Stimulated activated CD4-positive, alpha-beta T cell treated with anti-CD3 and anti-CD28 coated beads, Interleukin-4, amount 100 ng/mL, for 1 hour (primary cell): ENCODE results near the gene LILRA5.
"Not testable (repeated sequence)": the region's sequence is repeated elsewhere in the genome, so short reads cannot be mapped to it uniquely, and the experiment has no call there.

Experiments used
- DNase-seq: peaks from one replicate; pipeline ENCODE4 v3.0.0-alpha.2; 2020

LILRA5 gene

GRCh38 chr19:54299515-54299914 lies 13.5 kb downstream of the LILRA5 start:
- no peak for DNase-seq

DNA sequence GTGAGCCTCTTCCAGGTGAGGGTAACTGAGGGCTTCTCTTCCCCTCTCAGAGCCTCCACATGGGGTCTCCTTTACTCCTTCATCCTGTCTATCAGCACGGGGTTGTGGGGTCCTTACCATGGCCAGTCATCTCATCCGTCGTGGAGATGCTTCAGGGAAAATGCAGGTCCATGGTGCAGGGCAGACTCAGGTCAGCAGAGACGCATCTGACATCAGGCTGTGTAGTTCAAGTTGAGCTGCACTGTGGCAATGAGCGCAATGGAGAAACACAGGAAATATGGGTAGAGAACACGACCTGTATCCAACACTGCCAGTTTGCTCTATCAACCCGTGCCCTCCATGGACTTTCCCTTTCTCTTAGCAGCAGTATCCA lies 13.9 kb downstream of the LILRA5 start:
- no peak for DNase-seq

DNA sequence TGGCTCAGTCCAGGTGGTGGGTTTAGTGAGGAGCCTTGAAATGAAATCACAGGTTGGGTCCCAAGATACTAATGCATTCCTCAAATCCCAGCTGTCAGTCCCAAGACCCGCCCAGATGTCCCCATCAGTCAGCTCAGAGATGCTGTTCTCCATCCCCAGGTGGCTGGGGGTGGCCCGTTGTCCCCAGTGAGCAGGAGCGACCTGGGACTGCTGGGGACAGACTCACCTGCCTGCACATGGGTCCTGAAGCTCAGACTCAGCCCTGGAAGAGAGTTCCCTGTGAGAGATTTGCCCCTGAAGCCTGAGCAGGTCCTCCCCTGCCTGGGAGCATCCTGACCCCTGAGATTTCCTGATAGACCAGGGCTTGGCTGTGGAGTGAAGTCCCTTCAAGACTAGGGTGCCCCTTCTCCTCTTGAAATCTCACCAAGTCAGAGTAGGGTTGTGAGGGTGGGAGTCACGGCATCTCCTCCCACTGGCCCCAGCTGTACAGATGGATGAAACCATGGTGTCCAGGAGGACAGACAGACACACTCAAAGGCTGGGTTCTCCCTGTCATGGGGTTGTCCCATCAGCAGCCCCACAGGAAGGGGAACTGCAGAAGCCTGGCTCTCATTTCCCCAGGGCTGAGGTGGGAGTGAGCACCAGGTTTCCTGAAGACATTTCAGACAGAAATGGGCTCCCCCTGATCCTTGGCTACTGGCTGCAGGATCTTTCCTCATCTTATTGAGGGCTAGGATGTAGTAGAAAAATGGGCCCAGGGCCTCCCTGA lies 14.4 kb downstream of the LILRA5 start:
- no peak for DNase-seq

DNA sequence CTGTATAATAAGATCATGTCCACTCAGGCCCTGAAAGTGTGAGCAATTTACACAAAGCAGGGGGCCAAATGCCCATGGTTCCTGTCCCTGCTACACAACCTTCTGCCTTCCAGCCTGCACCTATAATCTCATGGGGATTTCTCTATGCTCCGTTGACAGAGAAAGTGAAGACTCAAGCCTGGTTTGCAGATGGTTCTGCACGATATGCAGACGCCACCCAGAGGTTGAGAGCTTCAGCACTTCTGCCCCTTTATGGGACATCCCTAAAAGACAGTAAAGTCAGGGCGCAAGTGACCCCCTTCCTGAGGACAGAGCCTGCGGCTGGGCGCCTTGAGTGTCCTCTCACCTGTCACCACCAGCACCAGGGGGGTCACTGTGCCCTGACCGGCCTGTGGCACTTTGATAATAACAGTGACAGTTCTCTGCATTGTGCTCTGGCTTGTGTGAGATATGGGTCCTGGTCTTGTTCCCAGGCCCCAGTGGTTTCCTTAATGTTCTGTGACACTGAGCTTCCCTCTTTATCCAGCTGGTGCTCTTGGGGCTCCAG lies 15.1 kb downstream of the LILRA5 start:
- no peak for DNase-seq

- DNase-seq, result no peak
These were observed 18.4 kb downstream of the LILRA5 start for GRCh38 chr19:54294539-54294938.

DNA sequence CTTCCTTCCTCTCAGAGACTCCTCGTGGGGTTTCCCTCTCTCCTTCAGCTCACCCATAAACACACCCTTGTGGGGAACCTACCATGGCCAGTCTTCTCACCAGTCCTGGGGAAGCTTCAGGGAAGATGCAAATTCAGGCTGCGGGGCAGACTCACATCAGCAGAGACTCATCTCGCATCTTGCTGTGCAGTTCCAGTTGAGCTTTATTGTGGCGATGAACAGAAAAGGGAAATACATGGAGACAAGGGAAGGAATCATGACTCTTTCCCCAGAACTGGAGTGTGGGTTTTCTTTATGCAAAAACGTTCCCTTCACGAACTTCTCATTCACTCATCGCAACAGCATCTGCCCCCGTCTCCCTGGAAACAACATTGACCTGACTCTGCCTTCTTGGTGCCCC lies 23.8 kb downstream of the LILRA5 start:
- DNase-seq, result not testable (repeated sequence)

GRCh38 chr19:54287456-54287855 lies 25.5 kb downstream of the LILRA5 start:
- no peak for DNase-seq

- DNase-seq, result not testable (repeated sequence)
These were observed 26.7 kb downstream of the LILRA5 start for GRCh38 chr19:54286283-54286682.

DNA sequence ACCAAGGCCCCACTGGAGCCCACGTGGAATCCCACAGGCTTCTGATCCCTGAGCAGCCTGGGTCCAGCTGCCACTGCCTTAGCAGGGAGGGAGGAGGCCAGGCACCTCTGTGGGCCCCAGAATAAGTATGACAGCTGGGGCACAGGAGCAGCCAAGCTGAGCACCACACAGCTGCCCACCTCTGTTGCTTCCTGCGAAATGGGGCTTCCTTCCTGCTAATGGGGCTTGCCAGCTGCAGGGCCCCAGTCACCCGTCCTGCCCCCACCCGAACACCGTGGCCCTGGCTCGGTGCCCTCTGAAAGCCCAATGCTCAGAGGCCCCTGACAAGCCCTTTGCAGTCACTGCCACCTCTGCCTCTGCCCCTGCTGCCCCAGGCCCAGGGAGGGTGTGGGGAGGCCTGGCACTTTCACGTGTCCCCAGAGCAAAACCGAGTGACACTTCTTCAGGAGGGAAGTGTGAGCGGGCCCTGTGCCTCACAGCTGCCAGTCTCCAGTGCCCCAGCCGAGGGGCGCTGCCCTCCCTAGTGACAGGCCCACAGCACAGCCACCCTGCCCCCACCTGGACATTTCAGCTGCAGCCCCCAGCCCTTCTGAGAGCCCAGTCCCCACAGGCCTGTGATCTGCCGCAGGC lies 27.4 kb downstream of the LILRA5 start:
- DNase-seq, result not testable (repeated sequence)

- DNase-seq, result no peak
These were observed 30.1 kb downstream of the LILRA5 start for GRCh38 chr19:54282686-54283470.

- DNase-seq, result not testable (repeated sequence)
These were observed 31.3 kb downstream of the LILRA5 start for GRCh38 chr19:54281729-54282075.

GRCh38 chr19:54281007-54281728 lies 31.8 kb downstream of the LILRA5 start, which contains the start of gene LILRB2:
TSS of gene LILRB2 (minus strand) at chr19:54281110. CDS start at chr19:54280496, 614 bp downstream.
- no peak for DNase-seq

DNA sequence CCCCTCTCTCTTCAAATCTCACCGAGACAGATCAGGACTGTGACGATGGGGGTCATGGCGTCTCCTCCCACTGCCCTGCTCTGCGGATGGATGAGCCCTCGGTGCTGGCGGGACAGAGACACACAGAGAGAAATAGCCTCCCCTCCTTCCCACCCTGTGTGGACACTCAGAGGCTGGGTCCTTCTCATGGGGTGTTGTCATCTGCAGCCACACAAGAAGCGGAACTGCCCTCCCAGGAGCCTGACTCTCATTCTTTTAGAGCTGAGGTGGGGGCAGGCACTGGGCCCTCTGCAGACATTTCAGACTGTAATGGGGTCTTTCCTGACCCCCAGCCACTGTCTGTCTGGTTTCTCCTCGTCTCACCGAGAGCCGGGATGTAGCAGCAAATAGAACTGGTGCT lies 32.5 kb downstream of the LILRA5 start:
- DNase-seq, result not testable (repeated sequence)

- DNase-seq, result not testable (repeated sequence)
These were observed 32.9 kb downstream of the LILRA5 start for GRCh38 chr19:54280025-54280424.

DNA sequence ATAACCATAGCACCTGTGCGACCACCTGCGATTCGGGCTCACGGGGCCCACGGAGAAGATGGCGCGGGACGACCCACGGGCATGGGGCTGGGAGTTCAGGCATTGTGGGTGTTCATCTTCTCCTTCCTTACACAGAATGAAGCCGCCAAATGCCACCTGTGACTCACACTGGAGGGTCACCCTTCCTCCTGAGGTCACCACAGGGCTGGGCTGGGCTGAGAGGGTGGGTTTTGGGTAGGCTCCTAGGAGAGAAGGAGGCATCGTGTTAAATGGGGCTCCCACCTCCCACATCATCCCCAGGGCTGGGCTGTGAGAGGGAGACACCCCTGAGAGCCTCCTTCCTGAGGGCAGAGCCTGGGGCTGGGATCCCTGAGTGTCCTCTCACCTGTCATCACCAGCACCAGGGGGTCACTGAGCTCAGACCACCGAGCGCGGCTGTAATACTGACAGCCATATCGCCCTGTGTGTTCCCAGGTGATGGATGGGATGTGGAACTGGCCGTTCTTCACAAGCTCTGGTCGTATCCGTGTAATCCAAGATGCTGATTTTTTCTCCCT lies 33.5 kb downstream of the LILRA5 start:
- DNase-seq, result no peak

DNA sequence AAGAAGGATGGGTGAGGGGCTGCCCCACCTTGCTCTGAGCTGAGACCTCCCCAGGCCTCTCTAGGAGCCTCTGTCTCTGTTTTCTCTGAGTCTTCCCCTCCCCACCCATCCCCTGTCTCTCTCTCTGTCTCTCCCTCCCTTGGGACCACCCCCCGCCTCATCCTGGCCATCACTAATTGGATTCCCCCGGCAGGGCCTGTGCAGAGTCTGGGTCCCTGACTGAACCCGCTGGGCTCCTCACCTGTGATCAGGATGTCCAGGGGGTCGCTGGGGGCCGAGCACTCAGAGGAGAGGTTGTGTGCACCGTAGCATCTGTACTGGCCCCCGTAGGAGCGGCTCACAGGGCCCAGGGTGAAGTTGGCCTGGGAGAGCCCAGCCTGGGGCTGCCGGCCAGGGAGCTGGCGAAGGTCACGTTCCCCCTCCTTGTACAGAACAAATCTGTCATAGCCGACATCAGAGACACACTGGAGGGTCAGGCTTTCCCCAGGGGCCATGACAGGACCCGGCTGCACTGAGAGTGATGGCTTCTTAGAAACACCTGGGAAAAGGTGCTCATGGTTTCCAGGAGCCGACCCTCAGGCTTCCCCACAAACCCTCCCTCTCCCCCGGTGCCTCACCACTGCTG lies 34.3 kb downstream of the LILRA5 start:
- DNase-seq, result not testable (repeated sequence)

DNA sequence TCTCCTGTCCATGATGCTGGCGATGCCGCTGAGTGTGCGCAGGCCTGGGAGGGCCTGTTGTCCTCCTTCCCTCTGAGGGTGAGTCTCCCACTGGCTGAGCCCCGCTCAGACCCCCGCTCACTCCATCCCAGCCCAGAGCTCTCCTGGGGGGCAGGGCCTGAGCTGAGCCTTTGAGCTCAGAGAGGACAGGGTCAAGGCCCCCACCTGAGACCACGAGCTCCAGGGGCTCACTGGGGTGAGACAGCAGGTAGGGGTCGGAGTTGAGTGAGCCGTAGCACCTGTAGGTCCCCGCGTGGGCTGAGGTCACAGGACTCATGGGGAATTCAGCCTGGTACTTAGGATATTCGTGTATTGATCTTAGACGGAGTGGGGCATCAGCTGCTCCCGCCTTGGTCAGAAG lies 34.9 kb downstream of the LILRA5 start:
- not testable (repeated sequence) for DNase-seq

DNA sequence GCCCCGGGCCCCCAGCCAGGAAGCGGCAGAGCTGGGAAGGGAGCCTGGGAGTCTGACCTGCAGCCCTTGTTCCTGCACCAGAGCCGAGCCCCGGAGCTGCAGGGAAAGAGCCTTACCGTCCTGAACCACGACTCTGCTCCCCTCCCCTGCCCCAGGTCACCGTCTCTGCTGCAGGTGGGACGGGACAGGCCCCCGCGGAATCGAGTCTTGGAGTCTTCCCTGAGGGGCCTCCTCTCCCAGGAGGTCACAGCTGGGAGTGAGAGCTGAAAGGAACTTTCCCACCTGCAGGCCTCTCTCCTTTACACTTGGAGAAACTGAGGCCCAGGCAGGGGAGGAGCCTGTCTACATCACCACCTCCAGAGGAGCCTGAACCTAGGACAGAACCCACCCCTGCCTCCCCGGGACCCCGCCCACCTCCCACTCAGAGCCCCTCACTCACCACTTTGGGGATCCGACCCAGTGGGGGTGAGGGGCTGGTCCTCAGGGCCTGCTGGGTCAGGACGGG lies 35.8 kb downstream of the LILRA5 start:
- DNase-seq, result not testable (repeated sequence)

- no peak for DNase-seq
These were observed 37.0 kb downstream of the LILRA5 start for GRCh38 chr19:54275951-54276350.

- DNase-seq, result not testable (repeated sequence)
These were observed 38.5 kb downstream of the LILRA5 start for GRCh38 chr19:54274516-54274915.

GRCh38 chr19:54273821-54274220 lies 39.1 kb downstream of the LILRA5 start:
- DNase-seq, result no peak

DNA sequence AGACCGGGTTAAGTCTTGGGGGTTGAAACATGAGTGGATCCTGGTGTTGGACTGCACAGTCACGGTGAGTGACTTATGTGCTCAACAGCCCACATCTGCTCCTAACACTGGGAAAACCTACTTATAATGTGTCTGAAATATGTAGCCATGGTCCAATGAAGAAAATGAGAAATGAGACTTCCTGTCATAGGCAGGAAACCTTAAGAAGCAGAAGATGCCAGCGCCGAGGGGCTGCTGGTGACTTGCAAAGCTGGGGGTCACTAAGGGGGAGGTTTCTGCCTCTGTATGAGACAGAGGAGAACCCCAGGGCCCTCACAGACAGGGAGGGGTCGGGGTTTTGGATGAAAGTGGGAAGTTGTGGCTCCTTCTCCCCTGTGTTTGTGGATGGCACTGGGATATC lies 40.8 kb downstream of the LILRA5 start:
- DNase-seq, result not testable (repeated sequence)
